ENCODE measurements around the gene CPSF6.

DNA sequence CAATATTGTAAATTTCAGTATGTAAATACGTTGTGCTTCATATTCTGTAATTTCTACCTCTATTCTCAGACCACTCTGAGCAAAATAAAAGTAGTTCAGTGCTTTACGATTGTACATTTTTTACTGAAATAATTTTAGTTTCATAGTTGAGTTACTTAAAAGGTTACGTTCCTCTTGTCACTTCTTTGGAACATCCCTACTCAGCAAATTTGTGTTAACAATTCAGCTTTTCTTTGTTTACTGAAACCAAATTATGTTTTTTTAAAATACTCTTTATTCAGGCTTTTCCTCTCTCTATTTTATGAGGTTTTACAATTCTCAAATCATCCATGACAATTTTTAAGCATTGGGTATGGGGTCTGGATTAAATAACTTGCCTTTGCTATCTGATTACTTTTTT, 25.8 kb downstream of the CPSF6 start:
- TF ChIP-seq FOXA1 (IDR thresholded peaks at IDR 0.05) (no peak), FOXM1 (IDR thresholded peaks at IDR 0.05; ENCODE audit: borderline replicate concordance) (no peak), ARNT (IDR thresholded peaks at IDR 0.05) (no peak), BHLHE40 (IDR thresholded peaks at IDR 0.05; ENCODE audit: borderline replicate concordance) (no peak)
